GM12875 (cell line): ENCODE measurements around the gene APBA1.

Experiments used
- H3K4me3 ChIP-seq: one replicate; pipeline ENCODE4 v1.5.1; 2011; ENCODE audit warnings: low read depth, low read length, control low read depth
- TF ChIP-seq, protein P1 (sequence below): IDR thresholded peaks from 2 replicates; pipeline ENCODE4 v1.5.1; 2011; ENCODE audit warnings: low read depth, mild to moderate bottlenecking, control low read depth, inconsistent platforms, low read length, moderate library complexity, borderline replicate concordance; ENCODE audit not compliant: insufficient read depth

Gene APBA1

DNA sequence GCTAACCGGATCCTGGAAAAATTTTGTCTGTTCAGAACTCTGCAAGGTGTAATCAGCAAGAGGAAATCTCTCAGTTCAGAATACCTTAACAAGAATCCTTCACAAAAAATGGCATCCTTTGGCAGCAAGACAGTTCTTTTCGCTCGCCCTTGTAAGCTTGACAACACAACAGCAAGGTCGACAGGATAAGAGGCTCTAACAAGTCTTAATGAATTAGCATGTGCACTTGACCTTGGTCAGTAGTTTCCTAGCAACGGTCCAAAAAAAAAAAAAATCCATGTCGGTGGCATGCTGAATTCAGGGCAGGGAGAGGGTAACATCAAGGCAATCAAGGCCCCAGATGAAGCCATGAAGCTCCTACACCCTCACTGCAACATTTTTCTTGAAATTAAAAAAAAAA lies 172.8 kb downstream of the APBA1 start:
- TF ChIP-seq, protein P1, sequence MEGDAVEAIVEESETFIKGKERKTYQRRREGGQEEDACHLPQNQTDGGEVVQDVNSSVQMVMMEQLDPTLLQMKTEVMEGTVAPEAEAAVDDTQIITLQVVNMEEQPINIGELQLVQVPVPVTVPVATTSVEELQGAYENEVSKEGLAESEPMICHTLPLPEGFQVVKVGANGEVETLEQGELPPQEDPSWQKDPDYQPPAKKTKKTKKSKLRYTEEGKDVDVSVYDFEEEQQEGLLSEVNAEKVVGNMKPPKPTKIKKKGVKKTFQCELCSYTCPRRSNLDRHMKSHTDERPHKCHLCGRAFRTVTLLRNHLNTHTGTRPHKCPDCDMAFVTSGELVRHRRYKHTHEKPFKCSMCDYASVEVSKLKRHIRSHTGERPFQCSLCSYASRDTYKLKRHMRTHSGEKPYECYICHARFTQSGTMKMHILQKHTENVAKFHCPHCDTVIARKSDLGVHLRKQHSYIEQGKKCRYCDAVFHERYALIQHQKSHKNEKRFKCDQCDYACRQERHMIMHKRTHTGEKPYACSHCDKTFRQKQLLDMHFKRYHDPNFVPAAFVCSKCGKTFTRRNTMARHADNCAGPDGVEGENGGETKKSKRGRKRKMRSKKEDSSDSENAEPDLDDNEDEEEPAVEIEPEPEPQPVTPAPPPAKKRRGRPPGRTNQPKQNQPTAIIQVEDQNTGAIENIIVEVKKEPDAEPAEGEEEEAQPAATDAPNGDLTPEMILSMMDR = no peak
- no peak overlapping the region for H3K4me3 ChIP-seq

DNA sequence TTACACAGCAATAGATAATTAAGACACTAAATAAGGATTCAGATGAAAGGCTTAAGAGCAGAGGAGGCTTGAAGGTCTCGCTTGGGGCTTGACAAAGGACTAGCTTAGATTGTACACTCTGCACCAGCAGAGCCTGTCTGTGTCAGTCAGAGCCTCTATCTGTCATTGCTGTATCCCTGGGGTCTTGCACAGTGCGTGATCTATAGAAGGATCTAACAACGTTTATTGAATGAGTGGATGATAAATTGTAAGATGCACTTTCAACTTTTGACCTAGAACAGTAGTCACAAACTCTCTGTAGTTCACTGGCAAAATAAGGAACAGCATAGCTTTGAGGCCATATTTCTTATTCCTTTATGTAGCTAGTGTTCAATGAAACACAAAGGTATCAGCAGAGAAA lies 173.7 kb downstream of the APBA1 start:
- no peak overlapping the region for H3K4me3 ChIP-seq
- TF ChIP-seq, protein P1 = no peak

GRCh38 chr9:69497816-69498215 lies 174.4 kb downstream of the APBA1 start:
- TF ChIP-seq, protein P1 = no peak

DNA sequence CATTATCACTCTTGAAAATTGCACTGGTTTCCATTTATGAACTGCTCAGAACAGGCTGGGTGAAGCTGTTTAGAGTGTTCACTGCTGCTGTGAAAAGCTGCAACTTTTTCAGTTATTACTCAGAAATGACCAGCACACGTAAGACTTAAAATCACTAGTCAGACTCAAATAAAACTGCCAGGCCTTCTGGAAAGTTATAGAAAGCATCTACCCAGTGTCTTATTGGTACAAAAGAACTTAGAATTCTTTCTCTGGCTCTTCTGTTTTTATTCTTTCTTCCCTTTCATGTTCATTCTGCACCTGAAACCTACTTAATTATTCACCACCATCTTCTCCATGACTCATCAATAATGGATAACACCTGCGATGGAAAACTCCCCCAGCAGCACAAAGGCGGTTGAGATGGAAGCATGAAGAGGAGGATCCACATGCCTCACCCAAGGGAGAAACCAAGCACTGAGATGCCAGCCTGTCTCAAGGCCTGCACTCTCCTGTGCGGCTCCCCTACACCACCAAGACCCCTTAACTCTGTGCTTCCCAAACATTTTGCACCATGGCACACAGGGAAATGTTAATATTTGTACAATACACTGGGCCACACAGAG lies 175.2 kb downstream of the APBA1 start:
- no peak overlapping the region for H3K4me3 ChIP-seq
- TF ChIP-seq, protein P1 = no peak

More at GRCh38 chr9:69497816-69498215, 174.4 kb downstream of the APBA1 start:
- no peak overlapping the region for H3K4me3 ChIP-seq

GRCh38 chr9:69495296-69495695 lies 176.9 kb downstream of the APBA1 start:
- TF ChIP-seq, protein P1 = no peak

GRCh38 chr9:69494763-69495162 lies 177.4 kb downstream of the APBA1 start:
- no peak overlapping the region for H3K4me3 ChIP-seq
- TF ChIP-seq, protein P1 = no peak

More at GRCh38 chr9:69495296-69495695, 176.9 kb downstream of the APBA1 start:
- no peak overlapping the region for H3K4me3 ChIP-seq

- TF ChIP-seq, protein P1 = no peak
These were observed 178.0 kb downstream of the APBA1 start for GRCh38 chr9:69494208-69494607.

More at GRCh38 chr9:69494208-69494607, 178.0 kb downstream of the APBA1 start:
- H3K4me3 ChIP-seq = no peak overlapping the region
